AG04450 (cell line): ENCODE results near the gene ELMO3. TPM values are rescaled to one million over a fixed set of nuclear protein-coding genes. Genes with fewer than 3 reads are reported as not detected.

Experiments
- CTCF ChIA-PET: fragments of 300-600, 350-600 bp; formaldehyde crosslinking; extraction: SDS; loops from one replicate; lab custom pipeline; 2022; ENCODE audit warnings: antibody characterized with exemption, inconsistent platforms; lab: Charles Lee
- POLR2A ChIA-PET: fragments of 350-600 bp; formaldehyde crosslinking; extraction: SDS; loops from one replicate; lab custom pipeline; 2021; ENCODE audit warnings: antibody characterized with exemption, inconsistent platforms; lab: Yijun Ruan, JAX
- DNase-seq: peaks from one replicate; pipeline ENCODE4 v3.0.0-alpha.2; 2011; ENCODE audit warnings: low read depth, low spot score
- H3K27ac ChIP-seq: one replicate; pipeline ENCODE4 v1.5.1; 2012; ENCODE audit warnings: low read depth, low read length, control low read depth
- H3K27me3 ChIP-seq: one replicate; pipeline ENCODE4 v1.6.0; 2012; ENCODE audit warnings: low read length; ENCODE audit not compliant: control insufficient read depth, insufficient read depth
- H3K4me3 ChIP-seq: 2 replicates; pipeline ENCODE4 v1.5.1; 2011; ENCODE audit warnings: mild to moderate bottlenecking, low read depth, low read length, control low read depth
- H3K9me3 ChIP-seq: 2 replicates; pipeline ENCODE4 v1.5.1; 2012; ENCODE audit warnings: low read length; ENCODE audit not compliant: control insufficient read depth, insufficient read depth
- CTCF ChIP-seq: IDR thresholded peaks from 2 replicates; pipeline ENCODE4 v1.5.1; 2011; ENCODE audit warnings: low read depth, low read length, control low read depth, inconsistent platforms
- polyA minus RNA-seq: library from RNA; depleted of rRNA, polyadenylated mRNA; stranded (reverse); fragments of >200 nt; gene quantifications from 2 replicates; pipeline ENCODE4 v1.2.3, GENCODE V29; 2011; rRNA and poly(A)+ RNA removed
- polyA plus RNA-seq: library from polyadenylated mRNA; depleted of rRNA; stranded (reverse); fragments of >200 nt; gene quantifications from 2 replicates; pipeline ENCODE4 v1.2.3, GENCODE V29; 2011; rRNA removed

Gene ELMO3
- 0.57 and 0.74 TPM in 2 replicates for polyA plus RNA-seq
- polyA minus RNA-seq: 0.48 and 0.64 TPM in 2 replicates

GRCh38 chr16:67199011-67199807 is at the start of gene ELMO3:
Gene ELMO3, plus strand, starts transcription at chr16:67199131. Its CDS starts 196 bp downstream, at chr16:67199327.
- ChIA-PET CTCF (interaction anchor here (0.9 to 1.4 kb wide), 2 partner anchors 44 to 85 kb away, joined by 3 to 4 read pairs; no protein-coding TSS in a partner anchor), POLR2A (interaction anchor here (1.0 to 2.4 kb wide), 3 partner anchors 10 to 62 kb away, joined by 3 to 9 read pairs (median 4); partner anchors contain the start of gene TMEM208)
- no peak for DNase-seq
- Histone ChIP-seq H3K27me3 (no peaks in the 10 kb centered on the region), H3K4me3 (no peak within 1 kb of the TSS), H3K27ac (no peak within 1 kb of the TSS), H3K9me3 (no peaks in the 10 kb centered on the region; the same call in 1 of the 2 replicates)
- peak; percentile 31; the same call in 1 of the 2 replicates for TF ChIP-seq CTCF

- Histone ChIP-seq H3K9me3 (peaks cover 6% of the 10 kb centered on the region), H3K4me3 (peak overlapping the region; percentile 63; the same call in 1 of the 2 replicates), H3K27ac (no peak overlapping the region), H3K27me3 (peaks cover 2% of the 10 kb centered on the region)
- ChIA-PET CTCF (interaction anchor here (0.6 kb wide), 1 partner anchor 24 kb away, joined by 5 read pairs; no protein-coding TSS in a partner anchor), POLR2A (interaction anchor here (0.8 kb wide), 1 partner anchor 14 kb away, joined by 3 read pairs; no protein-coding TSS in a partner anchor)
- no peak for DNase-seq
- TF ChIP-seq CTCF: no peak
Observed at GRCh38 chr16:67149276-67150046, 49.5 kb upstream of the ELMO3 start.

GRCh38 chr16:67150047-67150832 is 48.7 kb upstream of the ELMO3 start:
- Histone ChIP-seq H3K27me3 (peaks cover 4% of the 10 kb centered on the region), H3K9me3 (peaks cover 11% of the 10 kb centered on the region), H3K4me3 (peak overlapping the region; percentile 63), H3K27ac (peak overlapping the region; percentile 82)
- DNase-seq: no peak
- no peak for TF ChIP-seq CTCF
- POLR2A ChIA-PET: interaction anchor here (0.6 to 1.9 kb wide), 10 partner anchors 9 to 329 kb away, joined by 3 to 13 read pairs (median 6); partner anchors contain the start of genes FBXL8 and TRADD
- CTCF ChIA-PET: interaction anchor here (0.7 to 1.4 kb wide), 7 partner anchors 10 to 133 kb away, joined by 3 to 9 read pairs (median 4); partner anchors contain the start of genes FBXL8, NOL3 and TRADD

- Histone ChIP-seq H3K27ac (peak within 1 kb of the TSS; percentile 82), H3K4me3 (peak within 1 kb of the TSS; percentile 63), H3K9me3 (peaks cover 11% of the 10 kb centered on the region), H3K27me3 (peaks cover 8% of the 10 kb centered on the region)
- POLR2A ChIA-PET: interaction anchor here (0.5 to 1.9 kb wide), 12 partner anchors 9 to 330 kb away, joined by 3 to 13 read pairs (median 6); partner anchors contain the start of genes FBXL8 and TRADD
- DNase-seq: peak; percentile 37
- no peak for TF ChIP-seq CTCF
- CTCF ChIA-PET: interaction anchor here (0.7 to 2.2 kb wide), 10 partner anchors 9 to 190 kb away, joined by 3 to 9 read pairs (median 4); partner anchors contain the start of genes CES3, FBXL8, NOL3 and TRADD
Observed at GRCh38 chr16:67150833-67151396, 48.0 kb upstream of the ELMO3 start, which contains the start of gene B3GNT9. Gene B3GNT9, minus strand, starts transcription at chr16:67150998. Its CDS starts 513 bp downstream, at chr16:67150485.
